K562 (cell line): ENCODE data around the gene HK1. TPM values are rescaled to one million over a fixed set of nuclear protein-coding genes. Genes with fewer than 3 reads are reported as not detected.

Source experiments
- ATAC-seq: fragments of 200-7000 bp; cut with Tn5 transposase; 3 replicates; pipeline ENCODE4 v1.9.1; 2020; ENCODE audit warnings: moderate library complexity
- BruUV-seq: library from RNA; stranded (reverse); fragments of 400-500 nt; replicated peaks from 2 replicates; lab custom pipeline; 2021; lab: Mats Ljungman, UMichigan
- CTCF ChIA-PET: fragments of 300-600 bp; formaldehyde crosslinking; extraction: SDS; loops from one replicate; lab custom pipeline; 2021; ENCODE audit warnings: low intra/inter-chr PET ratio; lab: Yijun Ruan, JAX
- POLR2A ChIA-PET: fragments of 300-600, 350-650 bp; sonication (Branson Sonifier 250); formaldehyde crosslinking; extraction: SDS; loops from one replicate; lab custom pipeline; 2021; ENCODE audit warnings: antibody characterized with exemption, inconsistent platforms; lab: Yijun Ruan, JAX
- DNase-seq, 4 experiments: peaks; one replicate each; pipeline versions ENCODE4 v3.0.0 to v3.0.0-alpha.2; 2011 to 2018; ENCODE audit warnings: low spot score in 3 of 4, mixed read lengths in 3 of 4; ENCODE audit errors: extremely low read depth in 1 of 4
- FAIRE-seq: peaks from 2 replicates; lab custom pipeline; 2011; peaks lifted over from hg19 to GRCh38; lab: Jason Lieb, UNC
- H2AFZ ChIP-seq: 2 replicates; pipeline ENCODE4 v1.6.0; 2011; ENCODE audit warnings: low read depth, low read length, control low read depth, inconsistent platforms
- H3K27ac ChIP-seq: fragments of 200-600 bp; 3 replicates; pipeline ENCODE4 v1.8.0; 2011; ENCODE audit warnings: low read depth, mild to moderate bottlenecking, control low read depth, inconsistent platforms, low read length, moderate library complexity, mixed read lengths; ENCODE audit errors: extremely low read depth
- H3K27me3 ChIP-seq, 2 experiments: fragments of 300-600 bp in 1 of 2; 2 replicates in 1 of 2; 3 replicates in 1 of 2; pipeline versions ENCODE4 v1.6.0 to v1.8.0; 2011; ENCODE audit warnings: inconsistent platforms in 2 of 2, low read length in 2 of 2, mild to moderate bottlenecking in 1 of 2, mixed read lengths in 1 of 2, moderate library complexity in 1 of 2; ENCODE audit not compliant: control insufficient read depth in 2 of 2, insufficient read depth in 2 of 2
- H3K36me3 ChIP-seq: fragments of 300-600 bp; 3 replicates; pipeline ENCODE4 v1.8.0; 2011; ENCODE audit warnings: mild to moderate bottlenecking, low read length, inconsistent platforms; ENCODE audit not compliant: control insufficient read depth, insufficient read depth
- H3K4me1 ChIP-seq, 2 experiments: fragments of 200-600 bp in 1 of 2; replicated peaks in 1 of 2; 2 replicates in 1 of 2; 3 replicates in 1 of 2; pipeline versions ENCODE4 v1.5.1 to v1.8.0; 2011; ENCODE audit warnings: inconsistent platforms in 2 of 2, low read length in 2 of 2, mild to moderate bottlenecking in 1 of 2, mixed read lengths in 1 of 2, moderate library complexity in 1 of 2; ENCODE audit not compliant: control insufficient read depth in 2 of 2, insufficient read depth in 2 of 2
- H3K4me2 ChIP-seq: 2 replicates; pipeline ENCODE4 v1.6.1; 2011; ENCODE audit warnings: low read length, control low read depth, inconsistent platforms, mixed read lengths; ENCODE audit not compliant: insufficient read depth
- H3K4me3 ChIP-seq: fragments of 200-600 bp; sonication (generic), shearing (Covaris generic); 2 replicates; pipeline ENCODE4 v1.5.1; 2016; ENCODE audit warnings: control low read depth, inconsistent platforms
- H3K79me2 ChIP-seq: fragments of 200-600 bp; 3 replicates; pipeline ENCODE4 v1.8.0; 2011; ENCODE audit warnings: low read length, inconsistent platforms; ENCODE audit not compliant: control insufficient read depth, insufficient read depth
- H3K9ac ChIP-seq, 2 experiments: 2 replicates each; pipeline versions ENCODE4 v1.6.0 to v1.6.1; 2011; ENCODE audit warnings: low read depth in 2 of 2, low read length in 2 of 2, control low read depth in 1 of 2, inconsistent platforms in 1 of 2, mild to moderate bottlenecking in 1 of 2, mixed read lengths in 1 of 2; ENCODE audit not compliant: insufficient read depth in 1 of 2
- H3K9me1 ChIP-seq: one replicate; pipeline ENCODE4 v1.6.0; 2011; ENCODE audit warnings: inconsistent platforms, mild to moderate bottlenecking, low read length, moderate library complexity; ENCODE audit not compliant: control insufficient read depth, insufficient read depth
- H3K9me3 ChIP-seq: replicated peaks from 2 replicates; pipeline ENCODE4 v1.5.1; 2011; ENCODE audit warnings: low read depth, low read length, inconsistent platforms; ENCODE audit not compliant: control insufficient read depth, insufficient read depth
- H4K20me1 ChIP-seq: replicated peaks from 2 replicates; pipeline ENCODE4 v1.6.1; 2011; ENCODE audit warnings: low read length, inconsistent platforms, mixed read lengths; ENCODE audit not compliant: control insufficient read depth, insufficient read depth
- CHCHD3 ChIP-seq: fragments of 250-450 bp; sonication (Bioruptor Pico); IDR thresholded peaks from 2 replicates; pipeline ENCODE4 v2.1.2; 2022; ENCODE audit warnings: mild to moderate bottlenecking
- EP400 ChIP-seq: fragments of 450-650 bp; IDR thresholded peaks from 2 replicates; pipeline ENCODE4 v1.6.1; 2017; ENCODE audit warnings: antibody characterized with exemption, mild to moderate bottlenecking, moderate library complexity
- JUN ChIP-seq, 2 experiments: sonication (generic) in 1 of 2; formaldehyde crosslinking in 1 of 2; IDR thresholded peaks; 2 replicates each; pipeline versions ENCODE4 v1.6.1 to v1.8.0; 2012 to 2022; ENCODE audit warnings: borderline replicate concordance in 2 of 2, mild to moderate bottlenecking in 2 of 2, improper control_type of control experiment in 1 of 2, low read depth in 1 of 2, low read length in 1 of 2, missing genetic modification reagents in 1 of 2
- PHF8 ChIP-seq: fragments of 200-600 bp; sonication (generic); IDR thresholded peaks from 2 replicates; pipeline ENCODE4 v1.6.1; 2012; ENCODE audit warnings: mixed run types, mild to moderate bottlenecking, inconsistent platforms, low read length, moderate library complexity, borderline replicate concordance
- PRMT5 ChIP-seq: sonication (generic); formaldehyde crosslinking; IDR thresholded peaks from 2 replicates; pipeline ENCODE4 v1.5.0; 2020; ENCODE audit warnings: missing genetic modification reagents
- TEAD1 ChIP-seq, 2 experiments: fragments of 450-650 bp in 1 of 2; sonication (generic) in 1 of 2; formaldehyde crosslinking; IDR thresholded peaks; 2 replicates each; pipeline versions ENCODE4 v1.4.0 to v1.8.0; 2020 to 2022; ENCODE audit warnings: mild to moderate bottlenecking in 2 of 2, missing genetic modification reagents in 1 of 2
- TEAD4 ChIP-seq, 2 experiments: sonication (generic) in 1 of 2; formaldehyde crosslinking in 1 of 2; IDR thresholded peaks; 2 replicates each; pipeline versions ENCODE4 v1.6.1 to v1.8.0; 2012 to 2022; ENCODE audit warnings: borderline replicate concordance in 1 of 2, inconsistent platforms in 1 of 2, low read length in 1 of 2, mild to moderate bottlenecking in 1 of 2, missing genetic modification reagents in 1 of 2
- ZNF668 ChIP-seq: fragments of 250-450 bp; sonication (Bioruptor Pico); IDR thresholded peaks from 2 replicates; pipeline ENCODE4 v1.8.0; 2022; ENCODE audit warnings: mild to moderate bottlenecking, inconsistent platforms
- WGBS: fragments of 100-300 bp; shearing (Covaris generic); methylation state at CpG from one replicate; pipeline ENCODE4 v1.1.6; 2016; ENCODE audit warnings: low coverage, mixed read lengths; ENCODE audit not compliant: insufficient coverage; ENCODE audit errors: missing lambda C conversion rate; 5-methylcytosine and 5-hydroxymethylcytosine counted together
- in situ Hi-C: fragments of 300-500 bp; cut with MboI; formaldehyde crosslinking; loops from 4 replicates; pipeline ENCODE4 v1.15.0; 2018; ENCODE audit warnings: inconsistent platforms, mixed read lengths
- intact Hi-C: fragments of 100-400 bp; cut with micrococcal nuclease; formaldehyde crosslinking; loops from 2 replicates; pipeline ENCODE4 v1.14.2; 2022
- polyA plus RNA-seq, 8 experiments: library from polyadenylated mRNA; depleted of rRNA in 4 of 8; stranded (reverse) in 5 of 8; unstranded in 3 of 8; fragments of >200 nt; fragmentation: Nextera tagmentation in 2 of 8; fragmentation: Illumina TruSeq in 1 of 8; extraction: Ambion mirVana in 2 of 8; extraction: Trizol in 1 of 8; gene quantifications; 2 replicates each; pipeline versions ENCODE4 v1.2.1 to v1.2.3, GENCODE V29; 2011 to 2014; ENCODE audit warnings: inconsistent platforms in 1 of 8, missing spikeins in 1 of 8
- total RNA-seq, 7 experiments: library from RNA; depleted of rRNA in 6 of 7; stranded (reverse); fragments of >200 nt in 6 of 7; fragmentation: Illumina TruSeq in 2 of 7; extraction: Trizol in 2 of 7; gene quantifications; 2 replicates each; pipeline versions ENCODE4 v1.2.1 to v1.2.3, GENCODE V29; 2011 to 2021; ENCODE audit warnings: low replicate concordance in 1 of 7
- TF ChIP-seq, protein P1 (sequence below), 3 experiments: fragments of 200-800 bp in 1 of 3; sonication (Bioruptor generic) in 1 of 3; sonication (generic) in 1 of 3; formaldehyde crosslinking in 1 of 3; IDR thresholded peaks; 2 replicates each; pipeline versions ENCODE4 v1.6.1 to v1.8.0; 2016 to 2022; ENCODE audit warnings: mild to moderate bottlenecking in 2 of 3, missing compliant biosample characterization in 2 of 3, missing genetic modification characterization in 2 of 3, missing genetic modification reagents in 1 of 3
- TF ChIP-seq, protein P2 (sequence below): fragments of 200-800 bp; sonication (Bioruptor generic); IDR thresholded peaks from 2 replicates; pipeline ENCODE4 v1.6.1; 2017; ENCODE audit warnings: missing genetic modification characterization, missing compliant biosample characterization

The HK1 gene
- total and polyA plus RNA-seq, 9 of the 15 experiments (the other 6 are each of a cell fraction or from before 2014, with no cell fraction given), result 29.2 to 444 (median 193) TPM

GRCh38 chr10:69332278-69333010 is 54.1 kb downstream of the HK1 start (continued):
- no peak for TF ChIP-seq EP400
- TF ChIP-seq CHCHD3 (CRISPR knock-in tag), result no peak
- TF ChIP-seq, protein P1, sequence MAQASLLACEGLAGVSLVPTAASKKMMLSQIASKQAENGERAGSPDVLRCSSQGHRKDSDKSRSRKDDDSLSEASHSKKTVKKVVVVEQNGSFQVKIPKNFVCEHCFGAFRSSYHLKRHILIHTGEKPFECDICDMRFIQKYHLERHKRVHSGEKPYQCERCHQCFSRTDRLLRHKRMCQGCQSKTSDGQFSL (CRISPR knock-in tag; IDR thresholded peaks at IDR 0.05), result no peak
- TF ChIP-seq, protein P1 (tag; IDR thresholded peaks at IDR 0.05), result no peak
- no peak for TF ChIP-seq PRMT5 (CRISPR knock-in tag)

- CTCF ChIA-PET, result no interaction called here
- no peak overlapping the region for H2AFZ ChIP-seq
Observed at GRCh38 chr10:69333205-69333604, 54.9 kb downstream of the HK1 start.

More at GRCh38 chr10:69333205-69333604, 54.9 kb downstream of the HK1 start:
- Histone ChIP-seq H3K27me3 (no peaks in the 10 kb centered on the region), H4K20me1 (peaks cover 53% of the 10 kb centered on the region), H3K9ac (peak overlapping the region; percentile 28 to 87; a peak in 3 of 4 replicates), H3K4me2 (peak overlapping the region; percentile 88; the same call in 1 of the 2 replicates), H3K9me3 (no peaks in the 10 kb centered on the region), H3K27ac (peak overlapping the region; percentile 92), H3K4me1 (peaks cover 54 to 69% of the 10 kb centered on the region in 2 experiments), H3K4me3 (no peak overlapping the region), H3K79me2 (peaks cover 98% of the 10 kb centered on the region), H3K9me1 (peaks cover 5% of the 10 kb centered on the region), H3K36me3 (peaks cover 75% of the 10 kb centered on the region)
- BruUV-seq, result no TSS peak
- no peak for FAIRE-seq
- ATAC-seq, result no peak; the same call in 2 of the 3 replicates
- WGBS, result 63% methylated on average over 3 of the region's 3 CpGs
- TF ChIP-seq, protein P2, sequence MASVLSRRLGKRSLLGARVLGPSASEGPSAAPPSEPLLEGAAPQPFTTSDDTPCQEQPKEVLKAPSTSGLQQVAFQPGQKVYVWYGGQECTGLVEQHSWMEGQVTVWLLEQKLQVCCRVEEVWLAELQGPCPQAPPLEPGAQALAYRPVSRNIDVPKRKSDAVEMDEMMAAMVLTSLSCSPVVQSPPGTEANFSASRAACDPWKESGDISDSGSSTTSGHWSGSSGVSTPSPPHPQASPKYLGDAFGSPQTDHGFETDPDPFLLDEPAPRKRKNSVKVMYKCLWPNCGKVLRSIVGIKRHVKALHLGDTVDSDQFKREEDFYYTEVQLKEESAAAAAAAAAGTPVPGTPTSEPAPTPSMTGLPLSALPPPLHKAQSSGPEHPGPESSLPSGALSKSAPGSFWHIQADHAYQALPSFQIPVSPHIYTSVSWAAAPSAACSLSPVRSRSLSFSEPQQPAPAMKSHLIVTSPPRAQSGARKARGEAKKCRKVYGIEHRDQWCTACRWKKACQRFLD (CRISPR knock-in tag), result 0 out of 2 replicates have a peak, but pooled peaks have one; percentile 20
- TF ChIP-seq TEAD1 (CRISPR knock-in tag; IDR thresholded peaks at IDR 0.05) (peak in 1 of 2 experiments; percentile 55; a peak in 1 of 4 replicates), PHF8 (no peak), TEAD4 (IDR thresholded peaks at IDR 0.05; ENCODE audit: low read length) (0 out of 2 replicates have a peak, but pooled peaks have one; percentile 24), TEAD4 (CRISPR knock-in tag; IDR thresholded peaks at IDR 0.05; ENCODE audit: borderline replicate concordance) (no peak), JUN (IDR thresholded peaks at IDR 0.05; ENCODE audit: borderline replicate concordance, low read depth, low read length) (no peak), JUN (CRISPR knock-in tag; IDR thresholded peaks at IDR 0.05; ENCODE audit: borderline replicate concordance) (no peak), ZNF668 (no peak)
- intact Hi-C loops, result no loop called here
- in situ Hi-C loops, result no loop called here
- DNase-seq, result no peak
- POLR2A ChIA-PET, result interaction anchor here (0.6 to 6.8 kb wide), 9 partner anchors 9 to 80 kb away, joined by 3 to 92 read pairs (median 4); no protein-coding TSS in a partner anchor
